SK-N-SH (cell line): Measurements from ENCODE around the gene ZNRD2.

ENCODE experiments used
- FOXJ3 ChIP-seq: sonication (generic); formaldehyde crosslinking; IDR thresholded peaks from 2 replicates; pipeline ENCODE4 v1.5.1; 2020; ENCODE audit warnings: mild to moderate bottlenecking, missing genetic modification reagents
- TAF1 ChIP-seq: IDR thresholded peaks from 2 replicates; pipeline ENCODE4 v1.6.1; 2012; ENCODE audit warnings: low read depth, mild to moderate bottlenecking, low read length, moderate library complexity, borderline replicate concordance
- USF2 ChIP-seq: fragments of 150-350 bp; IDR thresholded peaks from 2 replicates; pipeline ENCODE4 v1.6.1; 2017; ENCODE audit warnings: antibody characterized with exemption, low read length, low read depth, borderline replicate concordance
- TF ChIP-seq, protein P1 (sequence below): fragments of 200-600 bp; sonication (generic); IDR thresholded peaks from 2 replicates; pipeline ENCODE4 v1.6.1; 2017; ENCODE audit warnings: antibody characterized with exemption, mild to moderate bottlenecking, moderate library complexity

DNA sequence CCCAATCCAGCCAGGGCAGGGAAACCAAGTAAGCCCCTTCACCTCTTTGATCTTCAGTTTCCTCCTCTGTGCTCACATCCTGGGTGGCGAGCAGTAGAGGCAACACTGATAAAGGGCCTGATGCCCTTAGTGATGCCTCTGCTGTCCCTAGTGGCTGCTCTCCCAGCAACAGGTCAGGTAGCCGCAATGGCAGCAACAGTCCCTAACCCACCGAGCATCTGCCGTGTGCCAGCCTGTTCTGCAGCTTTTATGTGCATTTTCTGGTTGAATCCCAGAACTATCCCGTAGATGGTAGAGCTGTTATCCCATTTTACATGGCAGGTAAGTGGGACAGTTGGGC lies 40.1 kb upstream of the ZNRD2 start:
- TF ChIP-seq, protein P1, sequence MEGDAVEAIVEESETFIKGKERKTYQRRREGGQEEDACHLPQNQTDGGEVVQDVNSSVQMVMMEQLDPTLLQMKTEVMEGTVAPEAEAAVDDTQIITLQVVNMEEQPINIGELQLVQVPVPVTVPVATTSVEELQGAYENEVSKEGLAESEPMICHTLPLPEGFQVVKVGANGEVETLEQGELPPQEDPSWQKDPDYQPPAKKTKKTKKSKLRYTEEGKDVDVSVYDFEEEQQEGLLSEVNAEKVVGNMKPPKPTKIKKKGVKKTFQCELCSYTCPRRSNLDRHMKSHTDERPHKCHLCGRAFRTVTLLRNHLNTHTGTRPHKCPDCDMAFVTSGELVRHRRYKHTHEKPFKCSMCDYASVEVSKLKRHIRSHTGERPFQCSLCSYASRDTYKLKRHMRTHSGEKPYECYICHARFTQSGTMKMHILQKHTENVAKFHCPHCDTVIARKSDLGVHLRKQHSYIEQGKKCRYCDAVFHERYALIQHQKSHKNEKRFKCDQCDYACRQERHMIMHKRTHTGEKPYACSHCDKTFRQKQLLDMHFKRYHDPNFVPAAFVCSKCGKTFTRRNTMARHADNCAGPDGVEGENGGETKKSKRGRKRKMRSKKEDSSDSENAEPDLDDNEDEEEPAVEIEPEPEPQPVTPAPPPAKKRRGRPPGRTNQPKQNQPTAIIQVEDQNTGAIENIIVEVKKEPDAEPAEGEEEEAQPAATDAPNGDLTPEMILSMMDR: peak; percentile 43
- TF ChIP-seq USF2: no peak
- no peak for TF ChIP-seq FOXJ3
- no peak for TF ChIP-seq TAF1
